MG63 (cell line): ENCODE results near the gene GRIN1. TPM values are rescaled to one million over a fixed set of nuclear protein-coding genes. Genes with fewer than 3 reads are reported as not detected.
A peak's percentile ranks its signal among the peaks of the same experiment; 100 is the strongest.

Experiments
- DNase-seq: peaks from one replicate; pipeline ENCODE4 v3.0.0-alpha.2; 2020
- H3K27me3 ChIP-seq: fragments of 250-450 bp; sonication (Bioruptor Pico); 2 replicates; pipeline ENCODE4 v1.5.1; 2020; ENCODE audit warnings: mild to moderate bottlenecking, moderate library complexity
- H3K36me3 ChIP-seq: fragments of 250-450 bp; sonication (Bioruptor Pico); 2 replicates; pipeline ENCODE4 v1.5.1; 2020; ENCODE audit warnings: mild to moderate bottlenecking, moderate library complexity
- H3K4me3 ChIP-seq: fragments of 250-450 bp; sonication (Bioruptor Pico); 2 replicates; pipeline ENCODE4 v1.5.1; 2020; ENCODE audit warnings: mild to moderate bottlenecking, moderate library complexity
- H3K9me3 ChIP-seq: fragments of 250-450 bp; sonication (Bioruptor Pico); 2 replicates; pipeline ENCODE4 v1.5.1; 2020; ENCODE audit warnings: mild to moderate bottlenecking, moderate library complexity
- total RNA-seq: library from RNA; depleted of rRNA; stranded (reverse); fragments of >200 nt; shearing (Covaris generic); gene quantifications from 2 replicates; pipeline ENCODE4 v1.2.3, GENCODE V29; 2014; ENCODE audit warnings: low replicate concordance

GRIN1 gene
- total RNA-seq, 1 experiment from 2014 or later, result not detected

GRCh38 chr9:137164370-137165249 is 25.7 kb downstream of the GRIN1 start:
- Histone ChIP-seq H3K4me3 (no peak overlapping the region), H3K9me3 (no peaks in the 10 kb centered on the region), H3K27me3 (peaks cover 60% of the 10 kb centered on the region), H3K36me3 (no peaks in the 10 kb centered on the region)
- DNase-seq, result no peak

- H3K4me3 ChIP-seq, result no peak overlapping the region
- no peaks in the 10 kb centered on the region for H3K9me3 ChIP-seq
- peaks cover 54% of the 10 kb centered on the region for H3K27me3 ChIP-seq
- DNase-seq, result no peak
- H3K36me3 ChIP-seq, result no peaks in the 10 kb centered on the region
Observed at GRCh38 chr9:137165250-137165836, 26.4 kb downstream of the GRIN1 start.

GRCh38 chr9:137166380-137167229 is 27.7 kb downstream of the GRIN1 start:
- Histone ChIP-seq H3K36me3 (no peaks in the 10 kb centered on the region), H3K4me3 (no peak overlapping the region), H3K9me3 (no peaks in the 10 kb centered on the region), H3K27me3 (peaks cover 49% of the 10 kb centered on the region)
- no peak for DNase-seq

GRCh38 chr9:137167277-137167746 is 28.4 kb downstream of the GRIN1 start:
- H3K27me3 ChIP-seq, result peaks cover 44% of the 10 kb centered on the region
- H3K9me3 ChIP-seq, result no peaks in the 10 kb centered on the region
- no peak for DNase-seq
- H3K4me3 ChIP-seq, result no peak overlapping the region
- H3K36me3 ChIP-seq, result no peaks in the 10 kb centered on the region

- peak; percentile 34 for DNase-seq
- Histone ChIP-seq H3K9me3 (no peaks in the 10 kb centered on the region), H3K27me3 (peaks cover 37% of the 10 kb centered on the region), H3K36me3 (no peaks in the 10 kb centered on the region), H3K4me3 (no peak overlapping the region)
Observed at GRCh38 chr9:137167747-137168572, 29.0 kb downstream of the GRIN1 start.

GRCh38 chr9:137168573-137168903 is 29.6 kb downstream of the GRIN1 start:
- Histone ChIP-seq H3K9me3 (no peaks in the 10 kb centered on the region), H3K36me3 (no peaks in the 10 kb centered on the region), H3K27me3 (peaks cover 32% of the 10 kb centered on the region), H3K4me3 (no peak overlapping the region; the same call in 1 of the 2 replicates)
- DNase-seq, result no peak

GRCh38 chr9:137168904-137169856 is 30.2 kb downstream of the GRIN1 start:
- H3K4me3 ChIP-seq, result no peak overlapping the region; the same call in 1 of the 2 replicates
- no peaks in the 10 kb centered on the region for H3K9me3 ChIP-seq
- no peaks in the 10 kb centered on the region for H3K36me3 ChIP-seq
- peaks cover 26% of the 10 kb centered on the region for H3K27me3 ChIP-seq
- DNase-seq, result peak; percentile 56

GRCh38 chr9:137169896-137170358 is 31.0 kb downstream of the GRIN1 start, which contains the start of gene LRRC26:
TSS of gene LRRC26 (minus strand) at chr9:137170051. CDS start at chr9:137169943, 108 bp downstream.
- DNase-seq, result no peak
- peaks cover 26% of the 10 kb centered on the region for H3K27me3 ChIP-seq
- no peaks in the 10 kb centered on the region for H3K9me3 ChIP-seq
- no peak within 1 kb of the TSS; the same call in 1 of the 2 replicates for H3K4me3 ChIP-seq
- no peaks in the 10 kb centered on the region for H3K36me3 ChIP-seq

- no peak overlapping the region for H3K4me3 ChIP-seq
- no peak for DNase-seq
- peaks cover 26% of the 10 kb centered on the region for H3K27me3 ChIP-seq
- H3K9me3 ChIP-seq, result no peaks in the 10 kb centered on the region
- H3K36me3 ChIP-seq, result no peaks in the 10 kb centered on the region
Observed at GRCh38 chr9:137170486-137171148, 31.7 kb downstream of the GRIN1 start.

- no peak for DNase-seq
- Histone ChIP-seq H3K4me3 (no peak overlapping the region), H3K9me3 (no peaks in the 10 kb centered on the region), H3K36me3 (no peaks in the 10 kb centered on the region), H3K27me3 (peaks cover 24% of the 10 kb centered on the region)
Observed at GRCh38 chr9:137171149-137171900, 32.4 kb downstream of the GRIN1 start.

GRCh38 chr9:137172901-137173795 is 34.2 kb downstream of the GRIN1 start:
- DNase-seq, result no peak
- Histone ChIP-seq H3K9me3 (no peaks in the 10 kb centered on the region), H3K27me3 (peaks cover 7% of the 10 kb centered on the region), H3K36me3 (no peaks in the 10 kb centered on the region), H3K4me3 (no peak overlapping the region)

GRCh38 chr9:137173796-137174664 is 35.1 kb downstream of the GRIN1 start:
- H3K27me3 ChIP-seq, result peaks cover 2% of the 10 kb centered on the region; the same call in 1 of the 2 replicates

More at GRCh38 chr9:137173796-137174664, 35.1 kb downstream of the GRIN1 start:
- Histone ChIP-seq H3K9me3 (no peaks in the 10 kb centered on the region), H3K36me3 (peaks cover 2% of the 10 kb centered on the region; the same call in 1 of the 2 replicates), H3K4me3 (no peak overlapping the region)
- DNase-seq, result no peak
